GM12873 (cell line): Measurements from ENCODE around the gene KCNH1.

Experiments used
- CTCF ChIP-seq: IDR thresholded peaks from 2 replicates; pipeline ENCODE4 v1.5.1; 2012; ENCODE audit warnings: low read depth, mild to moderate bottlenecking, moderate library complexity, low read length, control low read depth; ENCODE audit not compliant: insufficient read depth; ENCODE audit errors: missing control alignments

The KCNH1 gene

DNA sequence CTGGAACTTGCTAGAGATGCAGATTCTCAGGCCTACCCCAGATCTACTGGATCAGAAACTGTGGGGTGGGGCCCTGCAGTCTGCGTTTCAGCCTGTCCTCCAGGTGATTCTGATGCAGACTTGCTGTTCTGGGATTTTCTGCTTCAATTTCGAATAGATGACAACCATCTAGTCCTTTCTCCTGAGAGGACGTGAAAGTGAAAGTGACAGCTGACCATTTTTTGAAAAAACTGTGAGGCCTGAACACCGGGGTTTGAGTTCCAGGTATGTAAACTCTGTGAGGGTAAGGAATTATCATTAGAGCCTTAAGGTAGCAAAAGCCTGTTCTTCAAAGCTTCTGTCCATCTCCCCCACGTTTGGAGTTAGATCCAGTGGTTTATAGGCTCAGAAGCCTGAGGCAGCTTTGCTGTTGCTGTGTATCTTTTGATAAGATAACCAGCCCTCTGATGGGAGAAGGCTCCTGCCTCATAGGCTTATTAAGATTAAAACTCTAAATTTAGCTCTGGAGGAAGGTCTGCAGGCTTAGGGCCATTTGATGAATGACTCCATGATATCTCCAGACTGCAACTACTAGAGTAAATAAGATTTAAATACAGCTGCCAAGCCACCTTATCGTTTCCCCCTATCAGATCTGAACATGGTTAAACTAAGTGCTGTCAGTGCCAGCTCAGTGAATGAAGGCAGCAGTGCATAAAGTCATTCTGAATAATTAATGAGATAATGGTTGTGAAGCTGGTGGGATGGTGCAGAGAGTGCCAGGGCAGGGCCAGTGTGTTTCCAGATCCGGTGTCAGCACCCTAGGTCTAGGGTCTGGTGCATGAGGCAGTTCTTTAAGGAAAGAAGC is 470.0 kb downstream of the KCNH1 start:
- no peak for TF ChIP-seq CTCF

DNA sequence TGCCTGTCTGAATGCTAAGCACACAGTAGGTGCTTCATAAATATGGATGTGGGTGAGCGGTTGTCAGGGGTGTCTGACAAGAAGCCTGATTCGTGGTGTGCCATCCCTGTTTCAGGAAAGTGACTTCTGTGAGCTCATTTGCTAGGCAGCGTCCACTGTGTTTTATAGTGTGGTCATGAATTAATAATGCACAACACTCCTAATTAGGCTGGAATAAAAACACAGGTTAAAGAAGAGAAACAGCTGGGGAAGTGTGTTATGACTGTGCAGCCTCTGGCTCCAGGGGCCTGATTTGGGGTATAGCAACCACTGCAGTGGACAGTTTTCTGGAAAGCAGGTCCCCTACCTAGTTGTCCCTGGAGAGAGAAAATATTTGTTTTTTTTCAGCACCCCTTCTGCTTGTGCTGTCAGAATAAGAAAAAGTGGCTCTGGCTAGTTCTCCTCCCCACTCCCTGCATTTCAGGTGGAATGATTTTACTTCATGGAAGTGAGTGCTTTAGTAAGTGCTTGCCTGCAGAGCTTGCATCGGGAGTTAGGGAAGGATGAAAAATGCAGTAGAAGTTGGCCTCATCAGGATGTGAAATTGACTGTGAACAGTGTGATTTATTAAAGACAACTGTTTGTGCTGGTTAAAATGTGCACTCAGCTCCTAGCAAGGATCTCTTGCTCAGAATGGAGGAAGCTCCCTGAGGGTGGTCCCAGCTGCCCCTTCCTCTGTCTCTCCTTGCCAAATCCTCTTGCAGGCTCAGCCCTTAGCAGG is 471.5 kb downstream of the KCNH1 start:
- TF ChIP-seq CTCF: no peak

DNA sequence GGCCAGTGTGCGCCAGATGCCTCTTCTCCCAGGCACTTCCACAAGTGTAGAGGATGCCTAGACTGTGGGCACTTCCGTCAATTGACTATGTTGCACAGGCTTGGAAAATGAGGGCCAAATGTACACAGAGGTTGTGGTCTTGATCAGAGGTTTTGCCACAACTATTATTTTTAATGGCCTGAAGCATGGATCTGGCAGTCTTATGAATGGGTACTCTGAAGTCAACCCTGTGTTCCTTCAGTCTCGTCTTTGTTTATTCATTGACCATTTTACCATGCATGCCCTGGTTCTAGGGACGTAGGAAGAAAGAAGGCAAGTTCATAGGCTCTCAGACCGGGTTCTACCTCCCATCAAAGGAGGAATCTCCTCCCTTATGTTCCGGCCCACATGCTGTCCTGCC is 476.1 kb downstream of the KCNH1 start:
- TF ChIP-seq CTCF: no peak

GRCh38 chr1:210655511-210655910 is 478.4 kb downstream of the KCNH1 start:
- TF ChIP-seq CTCF: no peak

DNA sequence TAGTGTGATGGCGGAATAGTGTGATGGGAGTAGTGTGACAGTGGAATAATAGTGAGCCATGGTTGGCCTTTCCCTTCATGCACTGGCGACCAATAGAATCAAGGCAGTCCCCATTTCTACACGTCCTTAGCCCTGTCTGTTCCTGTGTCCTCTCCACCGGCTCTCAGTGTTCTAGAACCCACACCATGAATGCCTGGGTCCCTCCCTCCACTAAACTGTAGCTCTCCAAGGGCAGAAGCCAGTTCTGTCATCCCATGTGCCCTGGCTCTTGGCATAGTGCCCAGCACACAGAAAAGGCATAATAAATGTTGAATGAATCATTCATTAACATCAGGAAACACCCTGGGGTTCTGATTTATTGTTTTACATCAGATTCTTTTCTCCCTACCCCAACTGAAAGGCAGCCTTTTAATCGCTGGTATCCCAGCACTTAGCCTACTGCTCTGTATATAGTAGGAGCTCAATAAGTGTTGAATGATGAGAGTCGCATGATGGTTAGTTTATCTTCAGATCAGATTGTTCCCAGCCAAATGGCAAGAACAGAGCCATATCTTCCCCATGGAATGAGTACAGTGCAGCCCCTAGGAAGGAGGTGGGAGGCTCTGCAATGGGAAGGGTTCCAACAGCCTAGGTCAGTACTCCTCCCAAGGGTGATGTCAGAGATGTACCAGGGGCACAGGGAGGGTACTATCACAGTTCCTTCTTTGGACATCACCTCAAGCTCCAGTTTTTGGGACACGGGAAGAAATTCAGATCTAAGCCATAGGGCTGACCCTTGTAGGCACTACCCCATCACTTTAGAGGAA is 479.6 kb downstream of the KCNH1 start:
- no peak for TF ChIP-seq CTCF

GRCh38 chr1:210653771-210654170 is 480.2 kb downstream of the KCNH1 start:
- TF ChIP-seq CTCF: no peak
